Endothelial cell (in vitro differentiated cells): ENCODE data around the gene DOK3. TPM values are rescaled to one million over a fixed set of nuclear protein-coding genes. Genes with fewer than 3 reads are reported as not detected.

Experiments used
- DNase-seq: peaks from one replicate; pipeline ENCODE4 v3.0.0; 2021; ENCODE audit warnings: low spot score
- H3K27ac Mint-ChIP-seq: one replicate; pipeline ENCODE4 v1.8.0; 2021; ENCODE audit warnings: mixed read lengths, inconsistent platforms; ENCODE audit not compliant: unreplicated experiment
- H3K27me3 Mint-ChIP-seq: one replicate; pipeline ENCODE4 v1.8.0; 2021; ENCODE audit warnings: mild to moderate bottlenecking, moderate library complexity, mixed read lengths, inconsistent platforms; ENCODE audit not compliant: unreplicated experiment
- H3K36me3 Mint-ChIP-seq: one replicate; pipeline ENCODE4 v1.8.0; 2021; ENCODE audit warnings: mild to moderate bottlenecking, low read depth, mixed read lengths, inconsistent platforms; ENCODE audit not compliant: unreplicated experiment
- H3K4me1 Mint-ChIP-seq: one replicate; pipeline ENCODE4 v1.8.0; 2021; ENCODE audit warnings: mild to moderate bottlenecking, mixed read lengths, inconsistent platforms; ENCODE audit not compliant: unreplicated experiment
- H3K4me3 Mint-ChIP-seq: one replicate; pipeline ENCODE4 v1.8.0; 2021; ENCODE audit warnings: mild to moderate bottlenecking, mixed read lengths, inconsistent platforms; ENCODE audit not compliant: unreplicated experiment
- H3K9me3 Mint-ChIP-seq: one replicate; pipeline ENCODE4 v1.8.0; 2021; ENCODE audit warnings: mixed read lengths, inconsistent platforms; ENCODE audit not compliant: unreplicated experiment
- total RNA-seq: library from RNA; stranded (reverse); fragmentation: NEBNext Ultra II Directional; extraction: Animal tissue kit (Norgen Biotek cat#: 25700); gene quantifications from one replicate; pipeline ENCODE4 v1.2.1, GENCODE V29; 2021; ENCODE audit not compliant: unreplicated experiment
- TF ChIP-seq, protein P1 (sequence below): fragments of 200-600 bp; sonication (generic); IDR thresholded peaks from one replicate; pipeline ENCODE4 v1.5.0; 2021; ENCODE audit warnings: antibody characterized with exemption; ENCODE audit not compliant: unreplicated experiment

Gene DOK3
- total RNA-seq, 1 donor from 2014 or later, result 51.4 TPM

DNA sequence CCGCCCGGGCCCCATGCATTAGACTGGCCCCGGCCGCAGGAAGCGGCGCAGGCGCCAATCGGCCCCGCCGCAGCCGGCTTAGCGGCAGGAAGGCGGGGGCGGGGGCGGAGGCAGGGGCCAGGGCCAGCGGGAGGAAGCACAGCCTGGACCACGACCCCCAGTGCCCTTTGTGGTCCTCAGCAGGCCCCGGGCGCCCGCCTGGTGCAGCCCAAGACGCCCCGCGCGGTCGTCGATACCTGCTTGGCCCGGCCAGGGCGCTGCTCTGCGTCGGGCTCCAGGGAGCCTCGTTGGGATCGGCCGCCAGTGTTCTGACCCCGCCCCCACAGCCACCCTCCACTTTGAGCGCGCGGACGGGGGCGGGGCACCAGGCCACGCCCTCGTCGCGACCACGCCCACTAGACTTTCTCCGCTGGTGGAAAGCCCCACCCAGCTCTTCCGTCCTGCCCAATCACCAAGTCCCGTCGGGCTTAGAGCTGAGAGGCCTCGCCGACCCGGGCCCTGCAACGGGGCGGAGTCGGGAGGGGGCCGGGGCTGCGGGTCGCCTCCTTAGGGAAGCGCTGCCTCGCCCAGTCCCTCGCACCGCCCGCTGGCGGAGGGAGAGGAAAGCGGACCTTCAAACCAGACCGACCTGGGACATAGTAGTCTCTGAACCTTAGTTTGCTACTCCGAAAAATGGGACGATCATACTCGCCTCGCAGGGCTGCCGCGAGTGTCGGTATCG is 12.2 kb downstream of the DOK3 start, which contains the start of gene PDLIM7:
Gene PDLIM7 (minus strand): TSS at position 313 of the 721 bp plus-strand sequence. CDS start 1,092 bp downstream, outside the sequence.
- H3K4me3 Mint-ChIP-seq, result peak within 1 kb of the TSS; percentile 89
- TF ChIP-seq, protein P1, sequence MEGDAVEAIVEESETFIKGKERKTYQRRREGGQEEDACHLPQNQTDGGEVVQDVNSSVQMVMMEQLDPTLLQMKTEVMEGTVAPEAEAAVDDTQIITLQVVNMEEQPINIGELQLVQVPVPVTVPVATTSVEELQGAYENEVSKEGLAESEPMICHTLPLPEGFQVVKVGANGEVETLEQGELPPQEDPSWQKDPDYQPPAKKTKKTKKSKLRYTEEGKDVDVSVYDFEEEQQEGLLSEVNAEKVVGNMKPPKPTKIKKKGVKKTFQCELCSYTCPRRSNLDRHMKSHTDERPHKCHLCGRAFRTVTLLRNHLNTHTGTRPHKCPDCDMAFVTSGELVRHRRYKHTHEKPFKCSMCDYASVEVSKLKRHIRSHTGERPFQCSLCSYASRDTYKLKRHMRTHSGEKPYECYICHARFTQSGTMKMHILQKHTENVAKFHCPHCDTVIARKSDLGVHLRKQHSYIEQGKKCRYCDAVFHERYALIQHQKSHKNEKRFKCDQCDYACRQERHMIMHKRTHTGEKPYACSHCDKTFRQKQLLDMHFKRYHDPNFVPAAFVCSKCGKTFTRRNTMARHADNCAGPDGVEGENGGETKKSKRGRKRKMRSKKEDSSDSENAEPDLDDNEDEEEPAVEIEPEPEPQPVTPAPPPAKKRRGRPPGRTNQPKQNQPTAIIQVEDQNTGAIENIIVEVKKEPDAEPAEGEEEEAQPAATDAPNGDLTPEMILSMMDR, result peak; percentile 33
- H3K36me3 Mint-ChIP-seq, result peaks cover 15% of the 10 kb centered on the region
- peaks cover 11% of the 10 kb centered on the region for H3K27me3 Mint-ChIP-seq
- DNase-seq, result peak; percentile 98
- H3K9me3 Mint-ChIP-seq, result no peaks in the 10 kb centered on the region
- peak within 1 kb of the TSS; percentile 87 for H3K27ac Mint-ChIP-seq
- peaks cover 39% of the 10 kb centered on the region for H3K4me1 Mint-ChIP-seq

DNA sequence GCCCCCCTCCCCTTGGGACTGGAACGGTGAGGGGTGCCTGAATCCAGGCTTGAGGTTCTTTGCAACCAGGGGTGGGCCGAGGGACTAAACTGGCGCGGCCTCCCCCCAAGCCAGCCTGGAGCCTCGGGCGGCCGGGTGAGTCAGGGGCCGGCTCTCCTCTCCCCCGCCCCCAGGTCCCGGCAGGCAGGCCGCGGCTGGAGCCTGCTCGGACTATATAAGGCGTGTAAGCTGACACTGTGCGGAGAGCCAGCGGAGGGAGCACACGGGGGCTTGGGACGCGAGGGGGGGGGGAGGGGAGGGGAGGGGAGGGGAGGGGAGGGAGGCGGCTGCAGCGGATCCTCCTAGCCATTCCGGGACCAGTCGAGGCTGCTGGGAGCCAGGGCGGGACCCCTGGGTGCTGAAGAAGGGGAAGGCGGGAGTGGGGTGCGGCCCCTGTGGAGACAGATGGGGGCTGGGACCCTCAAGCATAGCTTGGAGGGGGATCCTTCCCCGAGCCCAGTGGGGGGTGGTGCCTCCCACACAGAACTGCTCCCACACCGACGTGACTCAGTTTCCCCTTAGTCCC is 12.8 kb downstream of the DOK3 start:
- Mint-ChIP-seq H3K27me3 (peaks cover 8% of the 10 kb centered on the region), H3K4me3 (peak overlapping the region; percentile 87), H3K9me3 (no peaks in the 10 kb centered on the region), H3K4me1 (peaks cover 37% of the 10 kb centered on the region), H3K27ac (no peak overlapping the region), H3K36me3 (peaks cover 9% of the 10 kb centered on the region)
- DNase-seq, result peak; percentile 77
- TF ChIP-seq, protein P1, result no peak

DNA sequence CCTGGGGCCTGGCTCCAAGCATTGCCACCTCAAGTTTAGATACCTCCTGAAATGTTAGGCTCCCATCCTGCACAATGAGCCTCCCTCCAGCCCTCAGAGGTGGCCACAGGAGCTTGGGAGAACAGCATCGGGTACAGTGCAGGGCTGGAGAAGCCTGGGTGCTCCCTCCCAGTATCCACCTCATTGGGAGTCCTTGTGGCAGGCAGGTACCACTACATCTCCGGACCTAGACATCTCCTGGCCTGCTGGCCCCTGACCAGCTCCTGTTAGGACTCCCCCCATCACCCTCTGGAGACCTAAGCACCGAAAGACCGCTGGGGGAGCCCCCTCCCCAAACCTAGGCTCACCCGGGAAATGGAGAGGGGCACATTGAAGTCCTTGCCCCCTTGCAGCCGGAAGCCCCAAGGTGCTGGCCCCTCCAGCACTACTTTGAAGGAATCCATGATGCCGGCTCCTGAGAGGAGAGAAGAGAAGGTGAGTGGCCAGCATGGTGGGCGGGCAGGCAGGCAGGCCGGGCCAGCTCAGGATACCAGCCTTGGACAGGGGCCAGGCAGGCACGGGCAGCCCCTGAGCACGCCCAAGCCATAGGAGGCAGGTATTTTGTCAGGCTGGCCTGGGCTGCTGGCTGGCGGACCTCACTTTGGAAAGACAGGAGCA is 13.4 kb downstream of the DOK3 start:
- peak overlapping the region; percentile 87 for H3K4me3 Mint-ChIP-seq
- peaks cover 9% of the 10 kb centered on the region for H3K27me3 Mint-ChIP-seq
- no peak for DNase-seq
- H3K36me3 Mint-ChIP-seq, result peaks cover 10% of the 10 kb centered on the region
- peak overlapping the region; percentile 74 for H3K27ac Mint-ChIP-seq
- no peaks in the 10 kb centered on the region for H3K9me3 Mint-ChIP-seq
- H3K4me1 Mint-ChIP-seq, result peaks cover 37% of the 10 kb centered on the region
- TF ChIP-seq, protein P1, result peak; percentile 26

DNA sequence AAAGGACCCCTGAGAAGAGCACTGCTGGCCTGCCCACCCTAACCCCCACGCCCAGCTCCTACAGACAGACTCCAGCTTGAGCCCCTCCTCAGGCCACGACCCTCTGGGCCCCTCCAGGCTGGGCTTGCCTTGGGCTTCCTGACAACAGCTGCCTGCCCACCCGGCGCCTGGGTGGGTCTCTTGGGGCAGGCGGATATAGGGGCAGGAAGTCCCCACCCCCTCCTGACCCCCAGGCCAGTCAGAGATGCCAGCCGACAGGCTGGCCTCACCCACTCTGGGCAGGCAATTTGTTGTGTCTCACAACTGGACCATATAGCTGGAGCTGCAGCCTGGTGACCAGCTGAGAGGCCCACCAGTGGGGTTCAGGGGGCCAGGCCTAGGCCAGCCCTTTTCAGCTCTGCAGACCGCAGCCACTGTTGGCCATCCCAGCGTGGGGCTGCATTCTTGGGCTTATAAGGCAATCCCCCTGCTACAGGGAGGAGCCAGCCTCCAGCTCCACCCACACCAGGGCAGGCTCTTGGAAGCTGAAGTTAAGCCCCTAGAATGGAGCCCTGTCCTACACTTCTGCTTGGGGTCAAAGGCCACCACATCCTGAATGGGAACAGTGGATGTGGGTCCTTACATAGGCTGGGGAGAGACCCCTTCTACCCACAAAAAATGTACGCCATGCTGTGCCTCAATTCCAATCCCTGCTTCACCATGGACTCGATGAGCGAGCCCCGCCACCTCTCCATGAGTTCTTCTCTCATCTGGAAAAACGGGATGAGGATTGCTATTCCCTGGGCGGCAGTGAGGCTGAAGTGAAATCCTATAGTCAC is 14.2 kb downstream of the DOK3 start:
- H3K4me1 Mint-ChIP-seq, result peaks cover 35% of the 10 kb centered on the region
- DNase-seq, result peak; percentile 44
- H3K27ac Mint-ChIP-seq, result no peak overlapping the region
- H3K36me3 Mint-ChIP-seq, result peaks cover 12% of the 10 kb centered on the region
- TF ChIP-seq, protein P1, result peak; percentile 13
- H3K27me3 Mint-ChIP-seq, result peaks cover 9% of the 10 kb centered on the region
- no peaks in the 10 kb centered on the region for H3K9me3 Mint-ChIP-seq
- peak overlapping the region; percentile 87 for H3K4me3 Mint-ChIP-seq
